Activated B cell treated with CpG ODN at 0.5 μM for 24 hours (primary cell): ENCODE measurements around the gene POP5. TPM values are rescaled to one million over a fixed set of nuclear protein-coding genes. Genes with fewer than 3 reads are reported as not detected.
A peak's percentile ranks its signal among the peaks of the same experiment; 100 is the strongest.
"Not testable (repeated sequence)": the region's sequence is repeated elsewhere in the genome, so short reads cannot be mapped to it uniquely, and the experiment has no call there.

Experiments
- ATAC-seq: fragments of 200-7000 bp; cut with Tn5 transposase; one replicate; pipeline ENCODE4 v1.10.0; 2021; ENCODE audit warnings: low read depth, mild to moderate bottlenecking, moderate library complexity
- CTCF ChIA-PET: fragments of 350-600 bp; sonication (Branson Sonifier 250); formaldehyde crosslinking; loops from one replicate; lab custom pipeline; 2021; ENCODE audit warnings: antibody characterized with exemption; lab: Charles Lee
- POLR2A ChIA-PET: fragments of 350-600 bp; sonication (Branson Sonifier 250); formaldehyde crosslinking; loops from one replicate; lab custom pipeline; 2021; ENCODE audit warnings: antibody characterized with exemption; lab: Charles Lee
- DNase-seq: peaks from one replicate; pipeline ENCODE4 v3.0.0; 2022
- H3K27ac Mint-ChIP-seq: one replicate; pipeline ENCODE4 v1.8.0; 2020; ENCODE audit warnings: mixed read lengths
- H3K27me3 Mint-ChIP-seq: one replicate; pipeline ENCODE4 v1.8.0; 2021; ENCODE audit warnings: mixed read lengths
- H3K36me3 Mint-ChIP-seq: one replicate; pipeline ENCODE4 v1.8.0; 2021; ENCODE audit warnings: low read depth, mixed read lengths
- H3K4me1 Mint-ChIP-seq: one replicate; pipeline ENCODE4 v1.8.0; 2021; ENCODE audit warnings: mixed read lengths
- H3K4me3 Mint-ChIP-seq: one replicate; pipeline ENCODE4 v1.8.0; 2020; ENCODE audit warnings: mild to moderate bottlenecking, mixed read lengths
- H3K9me3 Mint-ChIP-seq: one replicate; pipeline ENCODE4 v1.8.0; 2020; ENCODE audit warnings: mixed read lengths
- intact Hi-C: fragments of 100-400 bp; cut with micrococcal nuclease; formaldehyde crosslinking; loops from one replicate; pipeline ENCODE4 v1.15.1; 2024
- total RNA-seq: library from RNA; stranded (reverse); gene quantifications from 2 replicates; pipeline ENCODE4 v1.2.3, GENCODE V29; 2022
- TF ChIP-seq, protein P1 (sequence below): fragments of 200-600 bp; IDR thresholded peaks from one replicate; pipeline ENCODE4 v1.8.0; 2022; ENCODE audit warnings: antibody characterized with exemption, mild to moderate bottlenecking

Gene POP5
- total RNA-seq, 1 donor from 2014 or later, result 77.5 TPM

DNA sequence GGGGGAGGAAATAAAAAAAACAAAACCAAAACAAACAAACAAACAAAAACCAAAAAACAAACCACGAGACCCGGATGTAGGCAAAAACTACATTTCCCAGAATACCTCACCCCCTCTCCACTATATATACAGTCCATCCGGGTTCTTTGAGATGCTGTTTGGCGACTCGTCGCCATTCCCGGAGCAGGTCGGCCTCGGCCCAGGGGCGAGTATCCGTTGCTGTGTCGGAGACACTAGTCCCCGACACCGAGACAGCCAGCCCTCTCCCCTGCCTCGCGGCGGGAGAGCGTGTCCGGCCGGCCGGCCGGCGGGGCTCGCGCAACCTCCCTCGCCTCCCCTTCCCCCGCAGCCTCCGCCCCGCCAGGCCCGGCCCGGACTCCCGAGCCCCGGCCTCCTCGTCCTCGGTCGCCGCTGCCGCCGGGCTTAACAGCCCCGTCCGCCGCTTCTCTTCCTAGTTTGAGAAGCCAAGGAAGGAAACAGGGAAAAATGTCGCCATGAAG is 46.9 kb downstream of the POP5 start, which contains the start of gene RNF10:
Gene RNF10, plus strand, starts transcription at position 154 of the 500 bp plus-strand sequence. CDS start 456 bp downstream, outside the sequence.
- intact Hi-C loops, result loop anchor here (1.0 to 2.0 kb wide), 5 partner anchors 38 to 178 kb away; partner anchors contain the start of genes DYNLL1, MLEC, POP5 and SRSF9
- H3K27me3 Mint-ChIP-seq, result no peaks in the 10 kb centered on the region

DNA sequence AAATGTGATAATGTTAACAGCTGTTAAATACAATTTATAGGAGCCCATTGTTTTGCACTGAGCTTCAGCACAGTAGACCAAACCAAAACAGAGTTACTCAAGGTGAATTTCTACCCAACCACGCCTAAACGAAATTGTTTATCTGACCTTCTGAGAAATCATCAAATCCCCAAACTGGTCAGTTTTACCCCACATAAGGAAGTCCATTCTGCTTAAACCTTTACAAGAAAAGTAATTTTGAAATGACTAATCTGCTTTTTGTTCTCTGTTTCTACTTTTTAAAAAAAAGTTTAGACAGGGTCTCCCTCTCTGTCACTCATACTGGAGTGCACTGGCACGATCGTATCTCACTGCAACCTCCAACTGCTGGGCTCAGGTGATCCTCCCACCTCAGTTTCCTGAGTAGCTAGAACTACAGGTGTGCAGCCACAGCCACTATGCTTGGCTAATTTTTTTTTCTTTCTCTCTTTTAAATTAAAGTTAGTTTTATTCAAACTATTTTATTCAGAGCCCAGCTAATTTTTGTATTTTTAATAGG is 48.4 kb downstream of the POP5 start:
- intact Hi-C loops, result no loop called here
- peak overlapping the region; percentile 24 for H3K4me3 Mint-ChIP-seq
- no peaks in the 10 kb centered on the region for H3K27me3 Mint-ChIP-seq
- TF ChIP-seq, protein P1, sequence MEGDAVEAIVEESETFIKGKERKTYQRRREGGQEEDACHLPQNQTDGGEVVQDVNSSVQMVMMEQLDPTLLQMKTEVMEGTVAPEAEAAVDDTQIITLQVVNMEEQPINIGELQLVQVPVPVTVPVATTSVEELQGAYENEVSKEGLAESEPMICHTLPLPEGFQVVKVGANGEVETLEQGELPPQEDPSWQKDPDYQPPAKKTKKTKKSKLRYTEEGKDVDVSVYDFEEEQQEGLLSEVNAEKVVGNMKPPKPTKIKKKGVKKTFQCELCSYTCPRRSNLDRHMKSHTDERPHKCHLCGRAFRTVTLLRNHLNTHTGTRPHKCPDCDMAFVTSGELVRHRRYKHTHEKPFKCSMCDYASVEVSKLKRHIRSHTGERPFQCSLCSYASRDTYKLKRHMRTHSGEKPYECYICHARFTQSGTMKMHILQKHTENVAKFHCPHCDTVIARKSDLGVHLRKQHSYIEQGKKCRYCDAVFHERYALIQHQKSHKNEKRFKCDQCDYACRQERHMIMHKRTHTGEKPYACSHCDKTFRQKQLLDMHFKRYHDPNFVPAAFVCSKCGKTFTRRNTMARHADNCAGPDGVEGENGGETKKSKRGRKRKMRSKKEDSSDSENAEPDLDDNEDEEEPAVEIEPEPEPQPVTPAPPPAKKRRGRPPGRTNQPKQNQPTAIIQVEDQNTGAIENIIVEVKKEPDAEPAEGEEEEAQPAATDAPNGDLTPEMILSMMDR, result no peak
- DNase-seq (no peak), ATAC-seq (no peak)
- H3K36me3 Mint-ChIP-seq, result peaks cover 19% of the 10 kb centered on the region
- ChIA-PET POLR2A (interaction anchor here (0.6 to 1.4 kb wide), 2 partner anchors 13 to 37 kb away, joined by 9 read pairs; partner anchors contain the start of gene DYNLL1), CTCF (no interaction called here)
- H3K27ac Mint-ChIP-seq, result no peak overlapping the region
- no peaks in the 10 kb centered on the region for H3K9me3 Mint-ChIP-seq
- peaks cover 55% of the 10 kb centered on the region for H3K4me1 Mint-ChIP-seq

More for the DNA sequence above, 46.9 kb downstream of the POP5 start, which contains the start of gene RNF10:
- H3K27ac Mint-ChIP-seq, result peak within 1 kb of the TSS; percentile 91
- ATAC-seq (peak; percentile 68), DNase-seq (peak; percentile 66)
- TF ChIP-seq, protein P1, result no peak
- ChIA-PET CTCF (interaction anchor here (1.0 kb wide), 1 partner anchor 129 kb away, joined by 3 read pairs; no protein-coding TSS in a partner anchor), POLR2A (interaction anchor here (1.1 to 1.9 kb wide), 7 partner anchors 9 to 1966 kb away, joined by 3 to 13 read pairs (median 7); partner anchors contain the start of genes POP5, RNU4-1, RNU4-2 and RPLP0)
- peak within 1 kb of the TSS; percentile 93 for H3K4me3 Mint-ChIP-seq
- H3K36me3 Mint-ChIP-seq, result peaks cover 19% of the 10 kb centered on the region
- H3K4me1 Mint-ChIP-seq, result peaks cover 60% of the 10 kb centered on the region
- no peaks in the 10 kb centered on the region for H3K9me3 Mint-ChIP-seq

DNA sequence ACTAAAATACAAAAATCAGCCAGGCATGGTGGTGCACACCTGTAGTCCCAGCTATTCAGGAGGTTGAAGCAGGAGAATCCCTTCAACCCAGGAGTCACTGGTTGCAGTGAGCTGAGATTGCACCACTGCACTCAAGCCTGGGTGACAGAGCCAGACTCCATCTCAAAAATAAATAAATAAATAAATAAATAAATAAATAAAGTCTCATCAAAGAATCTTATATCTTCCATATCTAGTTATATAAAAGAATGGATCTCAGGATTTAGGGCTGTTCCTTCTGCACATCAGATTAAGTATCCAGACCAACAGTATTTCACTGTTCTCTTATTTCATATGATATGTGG is 50.8 kb downstream of the POP5 start:
- intact Hi-C loops, CTCF ChIA-PET, DNase-seq, H3K27me3 Mint-ChIP-seq, ATAC-seq, H3K9me3 Mint-ChIP-seq, H3K27ac Mint-ChIP-seq: not testable (repeated sequence)
- Mint-ChIP-seq H3K4me1 (peaks cover 37% of the 10 kb centered on the region), H3K4me3 (peak overlapping the region; percentile 100), H3K36me3 (peaks cover 20% of the 10 kb centered on the region)
- POLR2A ChIA-PET, result interaction anchor here (0.6 kb wide), 1 partner anchor 613 kb away, joined by 3 read pairs; no protein-coding TSS in a partner anchor

DNA sequence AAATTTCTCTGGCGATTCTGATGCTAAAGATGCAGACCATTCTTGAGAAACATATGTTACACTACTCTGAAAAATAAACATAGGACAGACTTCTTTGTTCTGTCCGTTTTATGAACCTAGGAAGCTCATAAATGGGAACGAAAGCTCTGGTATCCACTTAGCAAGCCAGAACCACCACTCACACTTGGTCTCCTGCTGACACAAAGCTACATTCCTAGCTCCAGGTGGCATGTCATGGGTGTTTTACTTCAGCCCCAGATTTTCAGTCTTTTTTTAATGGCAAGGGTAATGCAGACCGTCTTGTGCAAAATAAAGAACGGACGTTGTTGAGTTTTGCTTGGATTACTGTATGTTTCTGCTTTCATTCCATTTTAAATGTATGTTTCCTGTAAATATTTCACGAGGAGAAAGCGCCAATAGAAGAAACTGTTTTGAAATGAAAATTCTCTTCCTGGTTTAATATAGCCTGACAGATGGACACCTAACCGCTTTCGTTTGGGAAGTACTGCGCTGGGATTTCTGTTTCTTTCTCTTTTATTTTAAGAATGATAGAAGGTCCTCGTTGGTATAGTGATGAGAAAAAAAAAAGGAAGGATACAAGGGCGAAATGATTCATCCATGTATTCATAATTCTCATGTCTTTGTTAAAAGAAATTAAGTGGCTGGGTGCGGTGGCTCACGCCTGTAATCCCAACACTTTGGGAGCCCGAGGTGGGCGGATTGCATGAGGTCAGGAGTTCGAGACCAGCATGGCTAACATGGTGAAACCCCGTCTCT is 51.4 kb downstream of the POP5 start:
- no peaks in the 10 kb centered on the region for H3K9me3 Mint-ChIP-seq
- intact Hi-C loops, result loop anchor here (1.0 to 5.0 kb wide), 2 partner anchors 34 to 213 kb away; partner anchors contain the start of gene DYNLL1
- H3K27ac Mint-ChIP-seq, result peak overlapping the region; percentile 99
- H3K4me1 Mint-ChIP-seq, result peaks cover 31% of the 10 kb centered on the region
- peaks cover 15% of the 10 kb centered on the region for H3K36me3 Mint-ChIP-seq
- TF ChIP-seq, protein P1, result no peak
- no peak for ATAC-seq
- DNase-seq, result no peak
- POLR2A ChIA-PET, result interaction anchor here (0.6 to 1.7 kb wide), 6 partner anchors 52 to 614 kb away, joined by 3 to 9 read pairs (median 7); partner anchors contain the start of genes POP5, RNU4-2, RPLP0 and SRSF9
- CTCF ChIA-PET, result no interaction called here
- peak overlapping the region; percentile 100 for H3K4me3 Mint-ChIP-seq
- no peaks in the 10 kb centered on the region for H3K27me3 Mint-ChIP-seq

DNA sequence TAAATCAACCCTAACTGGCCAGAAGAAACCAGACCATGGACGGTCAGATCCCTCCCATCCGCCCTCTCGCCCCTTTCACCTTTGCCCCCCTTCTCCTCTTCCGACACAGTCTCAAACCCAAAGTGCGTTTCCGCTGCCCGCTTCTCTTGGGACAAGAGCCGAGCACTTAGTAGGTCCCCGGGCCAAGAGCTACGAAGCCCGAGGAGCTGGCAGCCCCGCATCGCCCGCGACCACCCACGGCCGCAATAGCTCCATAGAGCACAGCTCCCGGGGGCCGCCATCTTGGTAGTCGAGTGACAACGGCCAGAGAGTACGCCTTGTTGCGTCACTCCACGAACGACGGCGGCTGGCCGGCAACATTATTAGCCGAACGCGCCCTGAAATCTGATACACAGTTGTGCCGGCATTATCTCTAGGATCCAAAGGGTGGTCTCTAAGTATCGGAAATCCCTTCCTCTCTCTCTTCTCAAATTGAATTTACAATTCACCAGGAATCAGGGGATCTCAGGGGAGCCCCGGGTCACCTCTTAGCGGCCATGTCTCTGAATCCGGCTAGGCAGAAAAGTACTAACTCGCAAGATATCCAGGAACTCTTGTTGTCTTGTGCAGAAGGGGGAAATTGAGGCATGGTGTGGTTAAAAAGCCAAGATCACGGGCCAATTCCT is 52.2 kb downstream of the POP5 start, which contains the start of gene COQ5:
Gene COQ5, minus strand, starts transcription at position 298 of the 665 bp plus-strand sequence. Its CDS starts 17 bp downstream, at position 281.
- H3K36me3 Mint-ChIP-seq, result peaks cover 13% of the 10 kb centered on the region
- peak within 1 kb of the TSS; percentile 100 for H3K4me3 Mint-ChIP-seq
- CTCF ChIA-PET, result interaction anchor here (0.8 kb wide), 1 partner anchor 11 kb away, joined by 3 read pairs; no protein-coding TSS in a partner anchor
- intact Hi-C loops, result loop anchor here (1.0 to 5.0 kb wide), 2 partner anchors 33 to 212 kb away; partner anchors contain the start of gene DYNLL1
- H3K27ac Mint-ChIP-seq, result peak within 1 kb of the TSS; percentile 99
- TF ChIP-seq, protein P1, result no peak
- no peaks in the 10 kb centered on the region for H3K27me3 Mint-ChIP-seq
- POLR2A ChIA-PET, result interaction anchor here (0.6 to 1.7 kb wide), 11 partner anchors 10 to 328 kb away, joined by 3 to 10 read pairs (median 6); partner anchors contain the start of genes POP5, RNU4-1, RNU4-2 and RPLP0
- peak; percentile 96 for ATAC-seq
- peaks cover 29% of the 10 kb centered on the region for H3K4me1 Mint-ChIP-seq
- no peaks in the 10 kb centered on the region for H3K9me3 Mint-ChIP-seq
- DNase-seq, result peak; percentile 76
